A549 (cell line): ENCODE measurements around the gene DIO3.

Source experiments
- CTCF ChIP-seq: fragments of >200 bp; sonication (Bioruptor Twin); formaldehyde crosslinking; IDR thresholded peaks from 3 replicates; pipeline ENCODE4 v1.5.1; 2016
- EP300 ChIP-seq, 2 experiments: fragments of >200 bp; sonication (Bioruptor Twin); formaldehyde crosslinking; IDR thresholded peaks; 2 replicates in 1 of 2; 3 replicates in 1 of 2; pipeline ENCODE4 v1.6.1; 2016 to 2017
- POLR2A ChIP-seq: IDR thresholded peaks from 2 replicates; pipeline ENCODE4 v1.6.1; 2012; ENCODE audit warnings: mild to moderate bottlenecking, low read length
- SMC3 ChIP-seq: fragments of >200 bp; sonication (Bioruptor Twin); formaldehyde crosslinking; IDR thresholded peaks from 3 replicates; pipeline ENCODE4 v1.6.1; 2018; ENCODE audit warnings: inconsistent platforms
- ZFP36 ChIP-seq: fragments of 450-650 bp; IDR thresholded peaks from 2 replicates; pipeline ENCODE4 v1.6.1; 2014; ENCODE audit warnings: borderline replicate concordance; ENCODE audit not compliant: partially characterized antibody

GRCh38 chr14:101577221-101577909, 16.1 kb downstream of the DIO3 start:
- TF ChIP-seq EP300 (IDR thresholded peaks at IDR 0.05) (no peak), POLR2A (no peak), CTCF (no peak), SMC3 (no peak), ZFP36 (no peak)
